ENCODE results near the gene IL22RA2.

DNA sequence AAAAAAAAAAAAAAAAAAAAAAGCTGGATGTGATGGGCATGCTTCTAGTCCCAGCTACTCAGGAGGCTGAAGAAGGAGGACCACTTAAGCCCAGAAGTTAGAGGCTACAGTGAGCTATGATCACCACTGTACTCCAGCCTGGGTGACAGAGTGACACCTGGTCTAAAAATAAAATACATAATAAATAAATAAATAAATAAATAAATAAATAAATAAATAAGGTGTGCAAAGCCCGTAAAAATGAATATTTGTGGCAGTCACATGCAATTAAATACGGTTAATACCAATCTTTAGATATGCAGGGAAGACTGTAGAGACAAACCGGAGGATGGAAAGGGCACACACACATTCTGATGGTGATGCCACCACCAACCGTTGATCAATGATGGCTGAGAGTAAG lies 26.2 kb downstream of the IL22RA2 start:
- TF ChIP-seq, protein P1, sequence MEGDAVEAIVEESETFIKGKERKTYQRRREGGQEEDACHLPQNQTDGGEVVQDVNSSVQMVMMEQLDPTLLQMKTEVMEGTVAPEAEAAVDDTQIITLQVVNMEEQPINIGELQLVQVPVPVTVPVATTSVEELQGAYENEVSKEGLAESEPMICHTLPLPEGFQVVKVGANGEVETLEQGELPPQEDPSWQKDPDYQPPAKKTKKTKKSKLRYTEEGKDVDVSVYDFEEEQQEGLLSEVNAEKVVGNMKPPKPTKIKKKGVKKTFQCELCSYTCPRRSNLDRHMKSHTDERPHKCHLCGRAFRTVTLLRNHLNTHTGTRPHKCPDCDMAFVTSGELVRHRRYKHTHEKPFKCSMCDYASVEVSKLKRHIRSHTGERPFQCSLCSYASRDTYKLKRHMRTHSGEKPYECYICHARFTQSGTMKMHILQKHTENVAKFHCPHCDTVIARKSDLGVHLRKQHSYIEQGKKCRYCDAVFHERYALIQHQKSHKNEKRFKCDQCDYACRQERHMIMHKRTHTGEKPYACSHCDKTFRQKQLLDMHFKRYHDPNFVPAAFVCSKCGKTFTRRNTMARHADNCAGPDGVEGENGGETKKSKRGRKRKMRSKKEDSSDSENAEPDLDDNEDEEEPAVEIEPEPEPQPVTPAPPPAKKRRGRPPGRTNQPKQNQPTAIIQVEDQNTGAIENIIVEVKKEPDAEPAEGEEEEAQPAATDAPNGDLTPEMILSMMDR (IDR thresholded peaks at IDR 0.05): no peak
- TF ChIP-seq POLR2A (IDR thresholded peaks at IDR 0.05): no peak

Measured in testis (tissue), 2 donors.